Measurements from ENCODE around the gene TRIM2.

GRCh38 chr4:153293742-153294057 is 89.5 kb downstream of the TRIM2 start:
- TF ChIP-seq CTCF (IDR thresholded peaks at IDR 0.05; ENCODE audit: low read depth, low read length, poor library complexity, severe bottlenecking), result no peak
- no peak for TF ChIP-seq EZH2phosphoT487 (IDR thresholded peaks at IDR 0.05; ENCODE audit: borderline replicate concordance, low read length)

Measured in DOHH2 (cell line).